ENCODE results near the gene SCP2.
A peak's percentile ranks its signal among the peaks of the same experiment; 100 is the strongest.

The SCP2 gene

GRCh38 chr1:52927212-52928014 is at the start of gene SCP2:
TSS of gene SCP2 (plus strand) at chr1:52927276. CDS start at chr1:52927397, 121 bp downstream.
- peak; percentile 80 for DNase-seq

GRCh38 chr1:52877554-52877953 is 49.5 kb upstream of the SCP2 start:
- no peak for DNase-seq

DNA sequence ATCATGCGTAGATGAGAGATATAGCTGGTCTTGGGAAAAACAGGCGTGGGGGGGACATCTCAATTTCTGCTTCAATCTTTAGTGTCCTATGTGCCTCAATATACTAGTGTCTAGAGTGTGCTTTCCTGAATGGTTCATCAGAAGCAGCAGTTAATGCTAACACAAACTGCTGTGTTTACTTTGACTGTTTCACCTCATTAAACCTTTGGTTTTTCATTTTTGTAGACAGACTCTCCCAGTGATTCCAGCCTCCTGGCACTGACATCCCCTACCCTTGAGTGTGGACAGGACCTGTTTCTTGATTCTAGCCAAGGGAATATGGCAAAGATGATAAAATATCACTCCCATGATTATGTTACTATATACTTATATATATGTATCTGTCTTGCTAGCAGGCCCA is 46.9 kb upstream of the SCP2 start:
- DNase-seq = no peak

GRCh38 chr1:52887483-52887882 is 39.6 kb upstream of the SCP2 start:
- DNase-seq = no peak

GRCh38 chr1:52892424-52893215 is 34.5 kb upstream of the SCP2 start:
- no peak for DNase-seq

DNA sequence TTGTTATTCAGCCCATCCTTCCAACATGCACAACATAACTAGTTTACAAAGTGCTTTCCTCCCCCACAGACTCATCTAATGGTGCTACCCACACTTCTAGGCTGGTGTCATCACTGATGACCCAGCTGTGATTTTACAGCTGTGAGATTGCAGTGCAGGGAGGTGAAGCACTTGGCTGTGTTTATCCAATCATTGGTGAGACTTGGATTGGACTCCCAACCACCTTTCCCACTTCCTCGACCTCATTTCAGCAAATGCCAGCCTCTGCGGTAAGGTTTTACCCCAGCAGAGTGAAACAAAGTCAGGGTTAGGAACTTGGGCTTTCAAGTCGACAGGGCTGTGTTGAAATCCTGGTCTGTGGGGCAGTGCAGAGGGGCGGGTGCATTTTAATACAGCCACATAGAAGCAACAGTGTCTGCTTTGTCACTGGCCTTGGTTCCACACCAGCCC is 27.6 kb upstream of the SCP2 start:
- DNase-seq = no peak

DNA sequence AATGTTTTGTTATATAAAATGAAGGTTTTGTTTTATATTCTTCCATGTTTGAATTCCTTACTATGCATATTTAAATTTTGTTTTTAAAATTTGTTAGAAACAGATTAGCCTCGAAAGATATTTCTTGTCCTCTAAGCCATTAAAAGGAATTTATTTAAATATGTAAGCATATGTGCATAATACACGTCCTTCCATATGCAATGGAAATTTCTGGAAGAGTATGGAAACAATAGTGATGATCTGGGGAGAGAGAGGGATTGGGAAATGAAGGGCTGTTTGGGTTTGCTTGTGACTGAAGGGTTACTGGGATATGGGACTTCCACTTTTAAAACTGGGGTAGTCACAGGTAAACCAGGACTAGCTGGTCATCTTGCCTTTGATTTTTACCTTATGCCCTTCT is 26.7 kb upstream of the SCP2 start:
- DNase-seq = no peak

GRCh38 chr1:52901384-52901783 is 25.7 kb upstream of the SCP2 start:
- no peak for DNase-seq

- no peak for DNase-seq
These were observed 22.7 kb upstream of the SCP2 start for GRCh38 chr1:52904208-52904926.

- DNase-seq = peak; percentile 31
These were observed 22.0 kb upstream of the SCP2 start for GRCh38 chr1:52904927-52905698.

DNA sequence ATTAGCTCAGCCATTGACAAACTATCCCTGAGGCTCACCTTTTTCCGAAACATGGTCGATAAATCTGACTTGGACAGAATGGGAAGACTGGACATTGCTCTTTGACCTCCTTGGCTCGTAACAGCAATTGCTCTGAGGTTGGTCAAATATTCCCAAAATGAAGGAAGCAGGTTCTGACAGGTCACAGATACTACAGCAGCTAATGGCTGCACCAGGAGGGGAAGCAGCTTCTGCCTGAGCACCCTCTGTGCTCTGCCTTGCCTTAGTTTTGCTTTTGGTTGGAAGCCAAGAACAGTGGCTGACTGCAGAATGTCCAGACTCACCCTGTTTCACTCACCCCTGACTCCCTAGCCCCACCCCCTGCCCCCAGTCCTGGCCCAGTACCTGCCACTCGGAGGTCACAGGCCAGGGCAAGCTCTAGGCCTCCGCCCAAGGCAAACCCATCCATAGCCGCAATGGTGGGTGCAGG is 20.9 kb upstream of the SCP2 start:
- DNase-seq = no peak

DNA sequence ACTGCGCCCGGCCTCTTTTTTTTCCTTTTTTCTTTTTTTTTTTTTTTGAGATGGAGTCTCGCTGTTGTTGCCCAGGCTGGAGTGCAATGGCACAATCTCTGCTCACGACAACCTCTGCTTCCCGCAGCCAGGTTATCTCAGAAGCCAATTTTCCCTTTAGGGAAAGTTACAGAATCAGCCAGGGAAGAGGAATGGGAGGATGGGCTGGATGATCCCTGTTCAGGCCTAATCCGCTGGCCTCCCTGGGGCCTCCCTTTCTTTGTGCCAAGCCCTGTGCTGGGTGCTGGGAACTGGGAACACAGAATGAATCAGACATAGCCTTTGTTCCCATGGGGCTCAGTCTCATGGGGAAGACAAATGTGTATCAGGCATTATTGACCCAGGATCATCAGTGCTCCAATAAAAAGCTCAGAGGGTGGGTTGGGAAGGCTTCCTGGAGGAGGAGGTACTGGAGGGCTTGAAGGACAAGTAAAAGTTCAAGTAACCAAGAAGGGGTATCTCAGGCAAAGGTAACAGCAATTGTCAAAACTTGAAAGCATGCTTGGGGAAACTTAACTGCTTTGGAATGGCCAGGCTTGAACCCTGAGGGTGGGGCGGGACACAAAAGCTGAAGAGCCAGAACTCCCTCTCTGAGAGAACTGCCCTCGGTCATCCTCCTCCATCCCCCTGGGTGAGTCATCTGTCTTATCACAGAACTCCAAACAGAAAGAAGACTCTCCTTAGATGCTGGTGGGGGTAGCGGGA is 19.8 kb upstream of the SCP2 start:
- DNase-seq = no peak

GRCh38 chr1:52907812-52908153 is 19.3 kb upstream of the SCP2 start:
- no peak for DNase-seq

DNA sequence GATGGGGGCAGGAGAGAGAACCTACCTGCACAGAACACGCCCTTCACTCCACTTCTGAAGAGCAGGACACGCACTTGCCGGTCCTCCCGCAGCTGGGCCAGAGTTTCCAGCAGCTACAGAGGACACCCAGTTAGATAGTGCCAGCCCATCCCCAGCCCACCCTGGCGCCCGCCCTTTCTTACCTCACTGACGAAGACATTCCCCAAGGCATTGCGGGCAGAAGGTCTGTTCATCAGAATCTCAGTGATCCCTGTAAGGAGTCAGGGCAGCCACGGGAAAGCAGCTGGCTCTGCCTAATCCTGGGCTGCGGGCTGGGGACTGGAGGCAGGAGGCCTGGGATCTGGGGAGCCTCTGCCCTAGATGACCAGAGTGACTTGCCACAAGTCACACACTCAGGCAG is 15.5 kb upstream of the SCP2 start:
- DNase-seq = no peak

- DNase-seq = no peak
These were observed 14.1 kb upstream of the SCP2 start for GRCh38 chr1:52913014-52913413.

GRCh38 chr1:52913537-52913936 is 13.5 kb upstream of the SCP2 start:
- DNase-seq = no peak

- no peak for DNase-seq
These were observed 12.6 kb upstream of the SCP2 start for GRCh38 chr1:52914463-52914862.

DNA sequence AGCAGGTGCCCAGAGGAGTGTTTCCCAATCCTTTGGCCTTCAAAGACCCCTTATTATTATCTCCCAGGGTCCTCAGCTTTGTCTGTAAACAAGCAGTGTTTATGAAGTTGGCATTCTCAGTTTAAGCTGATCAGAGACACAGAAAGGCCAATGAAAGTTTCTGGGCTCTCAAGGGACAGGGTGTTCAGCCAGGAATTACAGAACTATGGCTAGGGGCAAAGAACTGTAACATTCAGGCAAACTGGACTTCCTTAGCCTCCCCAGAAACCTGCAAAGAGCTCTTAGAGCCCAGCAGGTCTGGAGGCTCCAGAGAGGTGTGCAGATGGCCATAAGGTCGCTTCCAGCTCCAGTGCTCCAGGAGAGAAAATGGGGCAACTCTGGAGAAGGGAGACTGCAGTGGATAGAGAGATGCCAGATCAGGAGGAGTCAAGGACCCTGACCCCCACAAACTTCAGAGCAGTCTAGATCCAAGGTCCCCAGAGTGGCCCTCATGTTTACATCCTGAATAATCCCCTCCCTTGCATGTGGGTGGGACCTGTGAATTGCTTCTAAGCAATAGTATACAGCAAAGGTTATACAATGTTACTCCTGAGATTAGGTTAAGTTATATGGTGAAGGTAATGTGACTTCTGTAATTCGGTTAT is 11.7 kb upstream of the SCP2 start:
- DNase-seq = no peak

DNA sequence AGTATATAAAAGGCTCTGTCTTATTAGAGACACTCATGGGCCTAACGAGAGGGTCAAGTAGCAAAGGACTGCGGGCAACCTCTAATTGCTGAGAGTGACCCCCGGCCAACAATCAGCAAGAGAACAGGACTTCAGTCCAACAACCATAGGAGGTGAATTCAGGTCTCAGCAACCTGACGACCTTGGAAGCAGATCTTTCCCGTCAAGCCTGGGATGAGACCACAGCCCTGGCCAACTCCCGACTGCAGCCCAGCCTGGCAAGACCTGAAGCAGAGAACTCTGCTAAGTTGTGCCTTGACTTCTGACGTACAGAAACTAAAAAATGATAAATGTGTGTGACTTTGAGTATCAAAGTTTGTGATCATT is 11.2 kb upstream of the SCP2 start:
- DNase-seq = no peak

DNA sequence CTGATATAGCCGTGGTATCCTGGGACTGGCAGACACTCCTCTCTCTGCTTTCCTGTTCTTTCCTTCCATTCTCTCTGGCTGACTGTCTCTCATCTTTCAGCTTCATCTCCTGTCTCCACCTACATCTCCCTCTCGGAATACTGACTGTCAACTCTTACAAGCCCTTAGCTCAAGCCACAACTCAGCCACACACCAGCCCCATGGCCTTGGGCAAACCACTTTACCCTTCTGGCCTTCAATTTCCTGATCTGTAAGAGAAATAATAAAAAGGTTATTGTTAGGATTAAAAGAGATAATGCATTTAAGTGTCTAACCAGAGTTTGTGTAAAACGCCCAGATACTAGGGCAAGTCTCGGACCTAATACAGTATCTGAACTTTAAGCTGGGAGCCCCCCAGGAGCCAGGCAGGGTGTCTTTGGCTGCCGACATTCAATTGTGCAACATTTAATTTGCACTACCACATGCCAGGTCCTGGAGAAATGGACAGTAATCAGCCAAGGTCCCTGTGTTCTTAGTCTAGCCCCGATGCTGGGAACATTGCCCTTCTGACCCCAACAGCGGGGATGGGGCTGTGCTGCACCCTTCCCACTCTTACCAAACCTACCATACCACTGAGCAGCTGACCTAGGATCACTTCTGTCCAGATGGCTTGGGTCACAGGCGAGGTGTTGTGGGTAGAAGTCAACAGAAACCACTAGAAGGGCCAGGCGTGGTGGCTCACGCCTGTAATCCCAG is 10.7 kb upstream of the SCP2 start:
- DNase-seq = no peak

- DNase-seq = no peak
These were observed 9.9 kb upstream of the SCP2 start for GRCh38 chr1:52917156-52917555.
